HT1080 (cell line): Measurements from ENCODE around the gene IQCC. TPM values are rescaled to one million over a fixed set of nuclear protein-coding genes. Genes with fewer than 3 reads are reported as not detected.

Source experiments
- DNase-seq: peaks from one replicate; pipeline ENCODE4 v3.0.0-alpha.2; 2015; ENCODE audit warnings: low read depth
- total RNA-seq: library from RNA; depleted of rRNA; stranded (reverse); fragments of >200 nt; shearing (Covaris generic); gene quantifications from 2 replicates; pipeline ENCODE4 v1.2.3, GENCODE V29; 2014

The IQCC gene
- total RNA-seq, 1 experiment from 2014 or later, result 3.5 TPM

DNA sequence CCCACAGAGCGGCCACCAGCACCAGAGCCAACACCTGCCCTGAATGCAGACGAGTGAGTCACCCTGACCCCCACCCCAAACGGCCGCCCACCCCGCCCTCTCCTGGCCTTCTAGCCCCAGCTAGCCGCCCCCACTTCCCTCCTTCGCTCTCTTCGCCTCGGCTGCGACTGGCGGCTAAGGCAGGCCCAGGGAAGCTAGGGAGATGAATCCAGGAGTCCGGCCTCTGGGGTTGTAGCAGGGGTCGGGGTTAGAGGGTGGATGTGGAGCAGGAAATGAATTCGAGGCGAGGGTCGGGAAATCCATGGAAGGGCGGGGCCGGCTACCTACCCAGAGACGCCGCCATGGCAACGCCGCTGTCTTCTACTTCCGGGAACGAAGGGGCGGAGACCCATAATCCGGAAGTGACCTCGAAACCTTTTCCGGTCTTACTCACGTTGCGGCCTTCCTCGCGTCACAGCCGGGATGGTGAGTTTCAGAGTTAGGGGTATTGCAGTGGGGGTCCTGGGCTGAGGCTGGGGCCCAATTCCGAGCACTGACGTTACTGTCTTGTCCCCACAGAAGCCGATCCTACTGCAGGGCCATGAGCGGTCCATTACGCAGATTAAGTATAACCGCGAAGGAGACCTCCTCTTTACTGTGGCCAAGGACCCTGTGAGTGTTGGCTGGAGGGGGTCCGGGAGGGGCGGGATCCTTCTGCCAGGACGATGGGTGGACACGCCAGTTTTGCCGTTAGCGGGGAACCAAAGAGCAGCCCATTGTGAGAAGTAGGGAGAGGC is 16.7 kb downstream of the IQCC start, which contains the start of the genes EIF3I and TMEM234:
Gene EIF3I (plus strand): TSS at position 428 of the 776 bp plus-strand sequence. CDS start 35 bp downstream, at position 463.
Gene TMEM234 (minus strand): TSS at position 374 of the 776 bp plus-strand sequence. CDS start 31 bp downstream, at position 343.
- DNase-seq, result peak; percentile 87

- DNase-seq, result no peak
Observed at GRCh38 chr1:32223683-32224082, 18.2 kb downstream of the IQCC start.

- no peak for DNase-seq
Observed at GRCh38 chr1:32224285-32224684, 18.8 kb downstream of the IQCC start.

GRCh38 chr1:32228771-32229170 is 23.3 kb downstream of the IQCC start:
- no peak for DNase-seq

DNA sequence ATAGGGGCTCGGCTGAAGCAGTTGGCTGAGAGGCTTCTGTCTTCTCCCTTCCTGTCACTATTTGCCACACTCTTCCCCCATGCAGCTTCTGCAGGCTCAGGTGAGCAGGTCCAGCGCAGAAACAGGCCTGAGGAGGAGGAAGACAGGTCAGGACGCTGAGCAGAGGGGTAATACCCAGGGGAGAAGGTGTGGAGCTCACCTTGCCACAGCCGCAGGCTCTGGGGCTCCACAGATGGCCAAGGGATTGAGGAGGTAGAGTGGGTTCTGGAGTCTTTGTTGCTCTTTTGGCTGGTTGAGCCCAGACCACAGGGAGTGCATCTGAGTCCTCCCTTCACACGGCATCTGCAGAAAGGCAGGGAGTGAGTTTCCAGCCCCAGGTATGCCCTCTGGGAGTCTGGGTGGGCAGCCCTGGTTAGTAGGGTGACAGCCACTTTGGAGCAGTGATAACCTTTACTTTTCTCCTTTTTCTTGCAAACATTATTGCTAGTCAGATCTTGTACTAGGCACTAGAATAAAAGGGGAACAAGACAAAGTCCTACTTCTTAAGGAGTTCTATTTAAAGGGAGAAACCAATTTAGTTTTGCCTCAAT is 26.5 kb downstream of the IQCC start:
- DNase-seq, result no peak

- no peak for DNase-seq
Observed at GRCh38 chr1:32232558-32233304, 27.3 kb downstream of the IQCC start.

GRCh38 chr1:32234792-32235191 is 29.3 kb downstream of the IQCC start:
- no peak for DNase-seq

DNA sequence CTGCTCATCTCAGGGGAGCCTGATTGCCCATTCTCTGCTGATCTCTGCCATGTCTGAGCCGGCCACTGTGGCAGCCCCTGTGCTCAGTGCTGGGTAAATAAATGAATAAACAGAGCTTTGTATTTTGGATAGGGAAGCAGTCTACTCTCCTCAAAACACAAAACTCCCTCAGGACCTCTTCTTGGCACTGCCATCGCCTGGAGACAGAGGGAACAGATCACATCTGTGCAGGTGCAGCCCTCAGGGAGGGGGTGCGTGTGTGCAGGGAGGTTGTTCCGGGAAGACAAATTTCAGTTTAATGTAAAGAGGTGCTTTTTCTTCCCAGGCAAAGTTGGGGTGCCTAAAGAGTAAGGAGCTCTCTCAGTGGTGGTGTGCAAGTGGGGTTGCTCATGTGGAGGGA is 33.9 kb downstream of the IQCC start:
- no peak for DNase-seq

DNA sequence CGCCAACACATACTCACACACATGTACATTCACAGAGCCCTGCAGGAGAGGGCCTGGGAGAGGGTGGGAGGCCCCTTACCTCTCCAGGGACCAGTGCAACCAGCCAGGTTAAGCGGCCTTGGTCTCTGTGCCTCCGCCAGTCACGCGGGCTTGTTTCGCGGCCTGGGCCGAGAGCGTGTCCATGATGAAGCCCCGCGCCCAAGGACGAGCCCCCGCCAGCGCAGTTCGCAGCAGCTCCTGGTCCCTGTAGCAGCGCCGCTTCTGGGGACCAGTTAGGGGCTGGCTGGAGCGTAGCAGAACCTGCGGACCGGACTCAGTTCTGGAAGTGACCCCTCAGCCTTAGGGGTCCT is 34.3 kb downstream of the IQCC start:
- DNase-seq, result no peak

DNA sequence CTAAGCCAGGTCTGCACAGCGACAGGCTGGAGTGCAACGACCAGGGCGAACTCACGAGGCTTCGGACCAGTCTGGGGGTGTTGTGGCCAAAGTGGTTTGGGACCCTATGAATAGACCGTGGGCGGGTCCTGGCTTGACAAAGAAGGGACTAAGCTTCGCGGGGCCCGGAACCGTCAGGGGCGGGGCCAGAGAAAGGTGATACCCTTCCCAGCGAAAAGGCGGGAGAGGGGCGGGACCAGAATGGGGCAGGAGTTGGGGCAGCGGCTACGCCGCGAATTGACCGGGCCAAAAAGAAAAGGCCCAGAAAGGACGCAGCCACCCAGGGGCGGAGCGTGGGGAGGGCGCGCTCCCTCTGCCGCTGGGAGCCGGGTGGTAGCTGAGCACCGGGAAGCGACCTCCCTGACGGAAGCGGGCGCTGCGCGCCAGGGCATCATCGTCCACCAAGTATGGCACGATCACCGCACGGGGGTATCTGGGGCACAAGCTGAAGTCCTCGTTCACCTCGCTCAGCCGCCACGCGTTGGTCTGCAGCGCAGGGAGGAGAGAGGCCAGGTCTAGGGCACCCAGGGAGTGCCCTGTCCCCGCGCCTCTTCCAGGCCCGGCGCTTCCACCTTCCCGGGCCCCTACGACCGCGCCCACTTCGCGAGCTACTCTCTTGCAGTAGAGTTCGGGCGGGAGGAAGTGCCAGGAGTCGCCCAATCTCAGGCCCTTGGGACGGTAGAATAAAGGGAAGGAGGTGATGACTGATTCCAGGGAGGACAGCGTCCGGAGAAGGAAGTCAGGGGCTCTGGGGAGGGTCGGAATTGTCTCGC is 34.9 kb downstream of the IQCC start:
- no peak for DNase-seq

GRCh38 chr1:32241001-32241763 is 35.7 kb downstream of the IQCC start:
- no peak for DNase-seq

DNA sequence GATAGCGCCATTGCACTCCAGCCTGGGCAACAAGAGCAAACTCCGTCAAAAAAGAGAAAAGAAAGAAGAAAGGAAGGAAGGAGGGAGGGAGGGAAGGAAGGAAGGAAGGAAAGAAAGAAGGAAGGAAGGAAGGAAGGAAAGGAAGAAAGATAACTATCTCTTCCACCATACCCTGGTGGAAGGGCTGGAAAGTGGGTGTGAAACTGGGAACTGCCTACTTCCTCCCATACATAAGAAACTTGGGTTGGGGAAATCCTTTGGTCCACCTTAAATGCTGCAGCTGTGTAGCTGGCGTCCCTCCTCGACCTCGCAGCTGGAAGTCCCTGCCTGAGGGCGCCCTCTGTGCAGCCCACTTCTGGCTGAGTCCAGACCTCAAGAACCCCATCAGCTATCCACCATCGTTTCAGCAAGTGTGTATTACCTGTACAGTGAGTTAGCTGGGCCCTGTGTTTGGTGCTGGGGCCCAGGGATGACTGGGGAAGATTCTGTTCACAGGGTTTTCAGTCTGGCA is 36.9 kb downstream of the IQCC start:
- no peak for DNase-seq

- DNase-seq, result peak; percentile 81
Observed at GRCh38 chr1:32246888-32247273, 41.4 kb downstream of the IQCC start, which contains the start of gene FAM167B. TSS of gene FAM167B (plus strand) at chr1:32247222. CDS start at chr1:32247422, 200 bp downstream.

DNA sequence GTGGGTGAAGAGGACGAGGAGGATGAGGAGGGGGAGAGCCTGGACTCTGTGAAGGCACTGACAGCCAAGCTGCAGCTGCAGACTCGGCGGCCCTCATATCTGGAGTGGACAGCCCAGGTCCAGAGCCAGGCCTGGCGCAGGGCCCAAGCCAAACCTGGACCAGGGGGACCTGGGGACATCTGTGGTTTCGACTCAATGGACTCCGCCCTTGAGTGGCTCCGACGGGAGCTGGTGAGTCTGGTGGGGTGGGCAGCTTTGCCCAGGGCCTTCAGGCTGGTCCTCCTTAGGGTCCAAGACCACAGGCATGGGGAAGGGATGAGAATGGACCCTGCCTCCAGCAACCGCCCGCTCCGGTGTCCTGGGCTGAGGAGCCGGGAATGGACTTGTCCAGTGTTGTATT is 42.0 kb downstream of the IQCC start:
- DNase-seq, result no peak

DNA sequence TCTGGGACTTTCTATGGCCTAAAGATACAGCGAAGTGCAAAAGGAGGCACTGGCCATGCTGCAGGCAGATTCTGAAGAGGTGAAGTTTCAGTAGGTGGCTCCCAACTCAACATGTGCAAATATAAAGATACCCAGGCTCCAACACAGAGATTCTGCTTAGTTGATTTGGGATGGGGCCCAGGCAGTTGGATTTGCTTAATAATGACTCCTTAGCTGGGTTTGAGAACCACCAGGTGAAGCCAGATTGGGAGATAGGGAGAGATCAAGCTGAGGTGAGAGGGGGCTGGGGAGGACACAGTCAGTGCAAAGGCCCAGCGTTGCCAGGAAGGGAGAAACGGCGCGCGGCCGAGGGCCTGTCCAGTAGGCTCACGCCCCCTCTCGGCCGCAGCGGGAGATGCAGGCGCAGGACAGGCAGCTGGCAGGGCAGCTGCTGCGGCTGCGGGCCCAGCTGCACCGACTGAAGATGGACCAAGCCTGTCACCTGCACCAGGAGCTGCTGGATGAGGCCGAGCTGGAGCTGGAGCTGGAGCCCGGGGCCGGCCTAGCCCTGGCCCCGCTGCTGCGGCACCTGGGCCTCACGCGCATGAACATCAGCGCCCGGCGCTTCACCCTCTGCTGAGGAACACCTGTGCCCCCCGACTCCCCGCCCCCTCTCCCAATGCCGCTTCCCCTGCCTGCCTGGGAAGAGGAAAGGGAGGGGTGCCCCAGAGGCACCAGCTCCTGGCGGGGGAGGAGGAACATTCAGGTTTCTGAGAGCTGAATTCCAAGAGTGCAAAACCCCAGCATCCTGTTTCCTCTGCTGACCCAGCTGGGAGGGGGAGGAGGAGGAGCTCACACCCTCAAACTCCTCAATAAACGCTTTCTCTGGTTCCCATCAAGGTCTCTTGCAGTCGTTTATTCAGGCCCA is 42.8 kb downstream of the IQCC start:
- peak; percentile 63 for DNase-seq

GRCh38 chr1:32249831-32250525 is 44.5 kb downstream of the IQCC start:
- peak; percentile 51 for DNase-seq

GRCh38 chr1:32250893-32251716 is 45.6 kb downstream of the IQCC start, which contains the start of gene LCK:
TSS of gene LCK (plus strand) at chr1:32251265. CDS start at chr1:32274330, 23,065 bp downstream.
- DNase-seq, result no peak
